NCI-H2107 (cell line): ENCODE measurements around the gene SLC6A8.
"Not testable (repeated sequence)": the region's sequence is repeated elsewhere in the genome, so short reads cannot be mapped to it uniquely, and the experiment has no call there.

Source experiments
- DNase-seq: peaks from one replicate; lab custom pipeline; 2025; lab: John Stamatoyannopoulos, UW

SLC6A8 gene

DNA sequence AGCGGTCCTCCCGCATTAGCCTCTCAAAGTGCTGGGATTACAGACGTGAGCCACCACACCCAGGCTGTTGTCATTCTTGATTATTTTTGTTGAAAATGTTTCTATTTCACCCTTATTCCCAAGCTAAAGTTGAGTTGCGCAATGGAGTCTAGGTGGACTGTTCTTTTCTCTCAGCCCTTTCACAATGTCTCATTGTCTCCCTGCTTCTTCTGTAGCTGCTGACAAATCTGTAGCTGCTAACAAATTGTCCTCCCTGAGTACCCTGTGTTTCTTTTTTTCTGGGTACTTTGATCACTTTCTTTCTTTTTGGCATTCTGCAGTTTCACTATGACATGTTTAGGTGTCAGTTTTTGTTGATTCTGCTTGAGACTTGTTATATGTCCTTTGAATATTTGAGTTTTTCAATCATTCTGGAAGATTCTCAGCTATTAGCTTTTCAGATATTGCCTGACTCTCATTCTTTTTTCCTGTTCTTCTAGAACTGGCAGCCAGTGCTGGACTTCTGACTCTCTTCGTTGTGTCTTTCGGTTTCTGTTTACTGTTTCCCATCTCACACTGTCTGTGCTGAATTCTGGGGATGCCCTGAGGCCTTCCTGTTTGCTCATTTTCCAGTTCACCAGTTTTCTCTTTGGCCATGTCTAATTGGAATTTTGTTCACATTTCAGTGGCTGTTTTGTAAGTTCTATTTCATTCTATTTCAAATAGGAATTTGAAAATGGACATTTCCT, 43.6 kb downstream of the SLC6A8 start:
- no peak for DNase-seq

DNA sequence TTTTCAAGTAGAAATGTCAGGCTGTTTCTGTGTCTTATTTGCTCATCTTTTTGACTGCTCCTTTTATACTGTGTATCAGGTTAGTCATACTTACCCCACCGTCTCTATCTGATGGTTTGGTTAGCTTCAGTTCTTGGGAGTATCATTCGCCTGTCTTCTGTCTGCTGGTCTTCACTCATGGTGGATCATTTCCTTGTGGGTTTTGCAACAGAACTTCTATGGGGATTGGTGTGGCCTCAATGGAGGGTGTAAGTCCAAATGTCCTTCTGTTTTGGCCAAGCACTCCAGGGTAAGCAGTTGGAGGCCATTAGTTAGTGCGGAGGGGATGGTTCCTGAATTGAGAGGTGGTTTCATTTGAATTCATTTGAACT, 44.1 kb downstream of the SLC6A8 start:
- DNase-seq = no peak

DNA sequence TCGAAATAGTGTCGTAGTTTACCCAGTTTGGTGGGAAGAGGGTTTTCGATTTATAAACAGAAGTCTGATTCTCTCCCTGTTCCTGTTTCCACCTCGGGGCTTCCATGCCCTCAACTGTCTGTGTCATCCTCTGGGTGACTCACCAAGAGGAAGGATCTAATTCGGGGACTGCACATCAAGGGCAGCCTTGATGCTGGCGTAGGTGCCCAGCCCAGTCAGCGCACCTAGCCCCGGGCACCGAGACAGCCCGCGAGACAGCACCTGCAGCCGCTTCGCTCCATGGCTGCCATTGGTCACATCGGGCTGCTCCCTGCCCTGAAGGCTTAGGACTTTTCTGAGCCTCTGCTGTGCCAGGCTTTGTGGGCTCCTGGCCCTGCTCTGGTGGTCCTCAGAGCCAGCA, 44.7 kb downstream of the SLC6A8 start:
- no peak for DNase-seq

DNA sequence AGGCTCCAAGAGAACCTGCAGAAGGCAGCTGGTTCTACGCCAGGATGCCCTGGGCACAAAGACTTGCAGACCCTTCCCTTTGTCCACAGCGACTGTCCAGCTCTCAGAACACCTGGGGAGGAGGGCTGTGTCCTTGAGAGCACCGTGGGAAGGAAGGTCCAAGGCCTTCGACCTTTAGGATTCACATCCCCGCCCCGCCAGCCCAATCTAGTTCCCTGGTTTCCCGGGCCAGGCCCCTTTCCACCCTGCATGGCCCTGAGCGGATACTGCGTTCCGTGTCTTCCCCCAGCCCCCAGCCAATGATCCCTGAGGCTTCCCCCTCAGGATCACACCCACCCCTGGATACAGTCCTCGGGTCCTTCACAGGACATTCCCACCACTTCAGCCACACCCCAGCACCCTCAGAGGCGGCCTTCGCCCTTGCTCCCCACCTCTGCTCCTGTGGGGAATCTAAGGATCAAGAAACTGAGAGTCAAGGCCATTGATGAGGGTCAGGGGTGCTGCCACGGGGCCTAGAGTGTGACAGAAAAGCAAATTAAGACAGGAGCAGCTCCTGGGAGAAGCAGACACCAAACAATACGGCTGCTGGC, 46.0 kb downstream of the SLC6A8 start:
- no peak for DNase-seq

DNA sequence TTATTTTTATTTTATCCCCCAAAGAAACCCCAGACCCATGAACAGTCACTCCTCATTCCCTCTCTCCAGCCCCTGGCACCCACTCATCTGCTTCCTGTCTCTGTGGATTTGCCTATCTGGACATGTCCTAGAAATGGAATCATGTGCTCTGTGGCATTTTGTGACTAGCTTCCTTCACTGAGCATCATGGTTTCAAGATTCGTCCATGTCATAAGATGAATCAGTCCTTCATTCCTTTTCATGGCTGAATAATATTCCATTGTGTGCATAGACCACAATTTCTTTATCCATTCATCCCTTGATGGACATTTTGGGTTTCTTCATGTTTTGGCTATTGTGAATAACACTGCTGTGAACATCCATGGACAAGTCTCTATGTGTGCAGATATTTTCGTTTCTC, 47.1 kb downstream of the SLC6A8 start:
- no peak for DNase-seq

DNA sequence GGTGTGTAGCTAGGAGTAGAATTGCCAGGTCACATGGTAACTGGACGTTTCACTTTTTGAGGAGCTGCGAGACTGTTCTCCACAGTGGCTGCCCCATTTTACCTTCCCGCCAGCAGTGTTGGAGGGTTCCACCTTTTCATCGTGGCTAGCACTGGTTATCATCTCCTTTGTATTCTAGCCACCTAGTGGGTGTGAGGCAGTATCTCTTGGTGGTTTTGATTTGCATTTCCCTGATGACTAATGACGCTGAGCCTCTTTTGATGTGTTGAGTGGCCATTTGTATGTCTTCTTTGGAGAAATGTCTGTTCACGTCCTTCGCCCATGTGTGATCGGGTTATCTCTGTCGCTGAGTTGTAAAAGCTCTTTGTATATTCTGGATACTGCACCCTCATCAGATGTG, 47.5 kb downstream of the SLC6A8 start:
- DNase-seq = no peak

DNA sequence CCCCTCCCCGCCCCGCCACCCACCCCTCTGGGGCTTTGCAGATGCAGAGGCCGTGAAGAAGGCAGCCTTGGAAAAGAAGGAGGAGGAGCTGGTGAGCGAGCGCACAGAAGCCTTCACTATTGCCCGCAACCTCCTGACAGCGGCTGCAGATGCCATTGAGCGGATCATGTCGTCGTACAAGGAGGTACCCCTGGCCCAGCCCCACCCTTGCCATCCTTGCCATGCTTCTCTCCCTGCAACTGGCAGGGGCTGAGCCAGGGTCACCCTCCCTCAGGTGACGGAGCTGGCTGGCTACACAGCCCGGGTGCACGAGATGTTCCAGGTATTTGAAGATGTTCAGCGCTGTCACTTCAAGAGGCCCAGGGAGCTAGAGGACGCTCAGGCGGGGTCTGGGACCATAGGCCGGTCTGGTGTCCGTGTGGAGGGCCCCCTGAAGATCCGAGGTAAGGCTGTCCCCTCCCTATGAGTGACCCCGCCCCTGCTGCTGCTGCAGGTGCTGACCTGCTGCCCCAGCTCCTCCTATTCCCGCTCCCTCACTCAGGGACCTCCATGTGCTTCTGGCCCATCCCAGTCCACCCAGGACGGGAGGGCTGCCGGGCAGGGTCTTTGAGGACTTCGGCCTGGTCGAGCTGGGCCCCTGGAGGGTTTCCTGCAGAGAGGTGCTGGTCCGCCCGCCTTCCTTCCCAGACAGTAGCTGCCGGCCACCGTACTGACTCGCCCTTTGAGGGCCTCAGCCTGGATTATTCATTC, 48.5 kb downstream of the SLC6A8 start:
- no peak for DNase-seq

DNA sequence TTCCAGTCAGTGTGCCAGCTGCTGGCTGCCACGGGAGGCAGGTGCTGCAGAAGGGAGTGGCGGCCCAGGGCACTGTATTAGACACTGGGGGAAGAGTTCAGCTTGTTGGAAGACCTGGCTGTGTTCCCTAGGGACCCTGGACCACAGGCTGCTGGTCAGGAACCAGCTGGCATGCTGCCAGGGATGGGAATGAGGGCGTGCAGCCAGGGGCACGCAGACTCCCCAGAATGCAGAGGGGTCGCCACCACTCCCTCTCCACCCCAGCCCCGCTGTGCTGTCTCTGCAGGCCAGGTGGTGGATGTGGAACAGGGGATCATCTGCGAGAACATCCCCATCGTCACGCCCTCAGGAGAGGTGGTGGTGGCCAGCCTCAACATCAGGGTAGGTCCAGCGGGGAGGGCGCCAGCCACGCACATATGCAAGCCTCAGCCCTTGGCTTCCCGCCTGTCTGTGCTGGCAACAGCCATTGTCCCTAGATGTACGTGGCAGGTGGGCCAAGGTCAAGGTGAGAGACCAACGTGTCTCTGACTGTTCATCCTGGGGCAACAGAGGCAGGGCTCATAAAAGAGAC, 49.2 kb downstream of the SLC6A8 start:
- no peak for DNase-seq

DNA sequence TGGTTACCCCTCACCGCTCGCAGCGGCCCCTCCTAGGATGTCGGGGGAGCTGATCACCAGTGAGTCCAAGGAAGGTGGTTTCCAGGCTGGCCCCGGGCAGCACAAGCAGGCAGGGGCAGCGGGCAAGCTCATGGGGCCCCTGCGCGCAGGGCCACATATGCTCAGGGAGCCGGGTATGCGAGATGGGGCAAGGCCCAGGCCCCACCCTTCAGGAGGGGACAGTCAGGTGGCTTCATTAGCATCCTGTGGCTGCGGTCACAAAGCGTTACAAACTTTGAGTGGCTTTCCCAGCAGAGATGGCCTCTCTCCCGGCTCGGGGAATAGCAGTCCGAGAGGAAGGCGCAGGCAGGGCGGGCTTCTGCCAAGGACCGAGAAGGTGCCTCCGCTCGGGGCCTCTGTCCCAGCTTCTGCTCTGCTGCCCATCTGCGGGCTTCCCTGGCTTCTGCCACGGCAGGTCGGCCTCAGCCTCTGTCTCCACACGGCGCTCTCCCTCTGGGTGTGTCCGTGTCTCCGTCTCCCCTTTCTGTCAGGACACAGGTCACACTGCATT, 50.4 kb downstream of the SLC6A8 start:
- DNase-seq = no peak

DNA sequence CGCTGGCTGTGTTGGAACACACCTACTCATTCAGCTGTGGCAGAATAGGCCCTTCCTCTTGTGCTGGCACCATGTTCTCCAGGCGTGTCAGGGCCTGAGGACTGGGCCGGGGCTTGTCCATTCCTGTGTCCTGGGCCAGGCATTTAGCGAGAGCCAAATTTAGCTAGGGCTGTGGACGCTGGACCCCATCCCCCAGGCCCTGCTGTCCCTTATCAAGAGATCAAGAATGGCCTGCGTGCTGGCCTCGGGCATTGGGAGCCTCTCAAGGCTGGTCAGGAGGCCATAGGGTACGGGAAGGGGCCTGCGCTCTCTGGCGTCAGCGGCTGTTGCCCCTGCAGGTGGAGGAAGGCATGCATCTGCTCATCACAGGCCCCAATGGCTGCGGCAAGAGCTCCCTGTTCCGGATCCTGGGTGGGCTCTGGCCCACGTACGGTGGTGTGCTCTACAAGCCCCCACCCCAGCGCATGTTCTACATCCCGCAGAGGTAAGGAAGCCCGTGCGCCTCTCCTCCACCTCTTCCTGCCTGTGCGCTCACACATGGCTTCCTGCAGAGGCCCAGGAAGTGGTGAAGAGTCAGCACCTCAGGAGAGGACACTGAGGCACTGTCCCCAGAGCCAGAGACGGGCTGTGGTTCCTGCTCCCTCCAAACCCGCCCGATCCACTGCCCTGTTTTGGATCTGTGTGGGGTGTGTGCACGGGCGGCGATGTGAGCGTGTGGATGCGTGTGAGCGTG, 52.2 kb downstream of the SLC6A8 start:
- DNase-seq = no peak

DNA sequence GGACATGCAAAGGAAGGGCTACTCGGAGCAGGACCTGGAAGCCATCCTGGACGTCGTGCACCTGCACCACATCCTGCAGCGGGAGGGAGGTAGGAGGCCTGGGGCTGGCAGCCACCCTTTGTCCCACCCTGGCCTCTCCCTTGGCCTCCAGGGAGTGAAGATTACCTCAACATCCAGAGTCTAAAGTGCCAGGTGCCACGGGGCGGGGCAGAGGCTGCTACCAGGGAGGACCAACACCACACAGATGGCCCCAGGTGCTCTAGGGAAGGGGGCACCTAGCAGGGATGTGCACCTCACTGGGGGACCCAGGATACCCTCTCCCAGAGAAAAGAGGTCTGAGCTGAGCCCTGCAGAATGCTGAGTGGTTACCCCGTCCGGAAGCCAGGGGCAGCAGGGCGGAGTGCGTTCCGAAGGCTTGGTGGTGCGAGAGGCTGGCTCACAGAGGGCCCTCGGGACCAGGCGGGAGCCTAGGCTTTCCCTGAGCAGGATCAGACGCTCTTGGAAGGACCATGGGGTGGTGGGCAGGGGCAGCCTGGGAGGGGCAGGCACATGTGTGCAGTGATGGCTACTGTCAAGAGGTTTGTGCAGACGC, 53.0 kb downstream of the SLC6A8 start:
- no peak for DNase-seq

DNA sequence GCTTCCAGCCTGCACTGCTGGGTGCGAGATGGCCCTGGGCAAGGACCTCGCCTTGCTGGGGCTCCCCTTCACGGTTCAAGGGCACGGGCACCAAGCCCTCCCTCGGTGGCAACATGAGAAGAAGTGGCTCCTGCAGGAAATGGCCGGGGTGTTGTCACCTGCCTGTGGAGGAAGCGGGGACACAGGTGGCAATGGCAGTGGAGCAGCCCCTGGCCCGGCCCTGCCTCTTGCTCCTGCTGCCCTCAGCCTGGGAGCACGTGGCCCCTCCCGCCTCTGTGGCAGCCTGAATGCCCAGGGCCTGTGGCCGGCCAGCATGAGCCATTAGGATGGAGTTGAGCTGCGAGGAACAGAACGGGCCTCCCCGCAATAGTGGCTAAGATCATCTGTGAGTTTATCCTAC, 53.7 kb downstream of the SLC6A8 start:
- DNase-seq = no peak

DNA sequence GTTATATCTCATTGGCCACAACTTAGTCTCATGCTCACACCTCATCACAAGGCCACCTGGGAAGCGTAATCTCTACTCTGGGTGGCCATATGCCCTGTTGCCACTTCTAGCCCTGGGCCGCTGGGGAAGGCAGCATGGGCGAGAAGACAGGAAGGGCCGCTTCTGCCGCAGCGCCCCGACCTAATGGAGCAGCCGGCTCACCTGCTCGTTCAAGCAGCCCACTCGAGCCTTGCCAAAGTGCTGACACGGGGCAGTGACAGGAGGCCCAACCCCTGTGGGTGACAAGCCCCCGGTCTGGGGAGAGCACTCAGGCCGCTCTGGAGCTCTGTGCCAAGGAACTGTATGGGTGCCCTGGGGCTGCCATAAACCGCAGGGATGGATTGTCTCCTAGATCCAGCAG, 54.4 kb downstream of the SLC6A8 start:
- DNase-seq = not testable (repeated sequence)

DNA sequence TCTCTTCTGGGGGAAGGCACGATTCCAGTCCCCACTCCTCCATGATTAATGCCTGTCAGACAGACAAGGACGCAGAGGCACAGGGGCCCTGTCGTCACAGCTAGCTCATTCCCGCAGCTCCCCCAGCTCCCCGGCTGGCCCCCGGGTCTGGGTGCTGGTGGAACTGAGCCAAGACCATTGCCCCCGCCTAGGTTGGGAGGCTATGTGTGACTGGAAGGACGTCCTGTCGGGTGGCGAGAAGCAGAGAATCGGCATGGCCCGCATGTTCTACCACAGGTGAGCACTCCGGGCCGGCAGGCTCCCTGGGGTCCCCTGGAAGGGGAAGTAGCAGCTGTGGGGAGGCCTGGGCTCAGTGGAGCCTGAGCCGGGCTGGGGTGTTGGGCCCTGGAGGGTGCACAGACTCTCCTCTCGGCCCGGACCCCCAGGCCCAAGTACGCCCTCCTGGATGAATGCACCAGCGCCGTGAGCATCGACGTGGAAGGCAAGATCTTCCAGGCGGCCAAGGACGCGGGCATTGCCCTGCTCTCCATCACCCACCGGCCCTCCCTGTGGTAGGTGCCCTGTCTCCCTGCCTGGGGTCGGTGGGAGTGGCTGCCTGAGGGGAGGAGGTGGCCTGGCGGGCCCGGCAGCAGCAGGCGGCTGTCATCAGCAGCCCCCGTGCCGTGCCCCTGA, 55.2 kb downstream of the SLC6A8 start:
- not testable (repeated sequence) for DNase-seq

DNA sequence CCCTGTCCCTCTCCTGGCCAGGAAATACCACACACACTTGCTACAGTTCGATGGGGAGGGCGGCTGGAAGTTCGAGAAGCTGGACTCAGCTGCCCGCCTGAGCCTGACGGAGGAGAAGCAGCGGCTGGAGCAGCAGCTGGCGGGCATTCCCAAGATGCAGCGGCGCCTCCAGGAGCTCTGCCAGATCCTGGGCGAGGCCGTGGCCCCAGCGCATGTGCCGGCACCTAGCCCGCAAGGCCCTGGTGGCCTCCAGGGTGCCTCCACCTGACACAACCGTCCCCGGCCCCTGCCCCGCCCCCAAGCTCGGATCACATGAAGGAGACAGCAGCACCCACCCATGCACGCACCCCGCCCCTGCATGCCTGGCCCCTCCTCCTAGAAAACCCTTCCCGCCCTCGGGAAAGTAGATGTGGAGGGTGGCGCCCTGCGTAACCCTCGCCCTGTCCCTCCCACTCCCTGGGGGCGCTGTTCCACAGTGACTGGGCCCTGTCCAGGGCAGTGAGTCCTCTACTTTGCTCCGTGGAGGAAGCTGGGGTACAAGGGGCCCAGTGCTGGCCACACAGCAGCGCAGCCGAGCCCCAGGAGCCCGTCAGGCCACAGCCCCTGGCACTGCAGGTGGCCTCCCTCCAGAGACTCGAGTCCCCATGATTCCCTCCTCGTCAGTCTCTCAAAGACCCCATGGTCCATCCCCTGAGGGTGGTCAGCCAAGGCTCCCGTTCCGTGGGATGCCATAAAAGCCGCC, 55.9 kb downstream of the SLC6A8 start:
- peak; percentile 48 for DNase-seq

DNA sequence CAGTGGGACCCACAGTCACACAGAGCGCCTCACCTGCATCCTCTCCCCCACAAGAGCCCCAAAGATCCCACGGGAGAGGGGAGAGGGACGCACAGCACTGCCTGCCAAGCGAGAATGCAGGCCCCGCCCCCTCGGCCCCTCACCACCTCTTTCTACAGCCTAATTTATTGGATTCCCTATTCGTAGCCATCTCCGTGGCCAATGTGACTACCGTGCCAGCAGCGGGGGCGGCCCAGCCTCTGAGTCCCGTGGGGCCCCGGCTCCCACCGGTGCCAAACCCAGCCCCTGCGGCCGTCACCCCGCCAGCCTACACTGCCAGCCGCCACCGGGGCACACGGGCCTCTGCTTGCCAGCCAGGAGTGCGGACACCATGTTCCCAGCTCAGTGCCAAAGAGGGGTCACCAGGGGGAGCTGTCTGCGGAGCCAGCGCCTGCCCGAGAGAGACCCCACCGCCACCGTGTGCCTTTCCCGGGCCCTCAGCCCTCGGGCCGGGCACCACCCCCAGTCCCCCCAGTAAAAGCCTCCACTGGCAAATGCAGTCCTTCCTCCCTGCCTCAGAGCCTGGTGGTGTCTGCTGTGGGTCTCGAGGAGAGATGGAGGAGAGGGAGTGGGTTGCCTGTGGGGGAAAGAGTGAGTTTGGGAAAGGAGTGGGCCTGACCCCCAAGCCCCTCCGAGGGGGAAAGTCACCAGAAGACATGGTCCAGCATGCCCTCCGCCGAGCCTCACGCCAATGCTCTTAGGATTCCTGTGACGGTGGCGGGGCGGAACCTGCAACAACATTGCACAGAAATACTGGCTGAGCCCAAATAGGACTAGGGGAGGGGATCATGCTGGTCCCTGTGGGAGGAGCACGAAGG, 56.7 kb downstream of the SLC6A8 start:
- no peak for DNase-seq

DNA sequence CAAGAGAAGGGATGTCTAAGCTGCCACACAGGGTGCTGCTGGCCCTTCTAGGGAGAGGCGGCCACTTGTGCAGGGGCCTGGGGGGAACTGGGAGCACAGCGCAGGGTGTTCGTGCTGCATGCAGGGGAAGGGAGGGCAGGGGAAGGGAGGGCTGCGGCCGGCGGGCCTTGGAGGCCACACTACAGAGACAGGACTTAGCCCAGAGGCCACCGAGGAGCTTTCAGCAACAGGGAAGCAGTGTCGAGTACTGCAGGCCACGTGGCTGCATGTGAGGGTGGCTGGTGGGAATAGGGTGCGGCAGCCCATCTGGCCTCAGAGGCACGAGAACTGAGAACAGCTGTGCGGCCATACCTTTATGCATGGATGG, 57.3 kb downstream of the SLC6A8 start:
- DNase-seq = not testable (repeated sequence)
